IPS-18c (cell line): ENCODE results near the gene CLIP3.
"Not testable (repeated sequence)": the region's sequence is repeated elsewhere in the genome, so short reads cannot be mapped to it uniquely, and the experiment has no call there.

ENCODE experiments used
- H3K4me3 ChIP-seq: 2 replicates; pipeline ENCODE4 v1.7.0; 2013; ENCODE audit warnings: low read depth, mild to moderate bottlenecking, low read length, moderate library complexity; ENCODE audit not compliant: insufficient read depth
- H3K9me3 ChIP-seq: one replicate; pipeline ENCODE4 v1.6.1; 2013; ENCODE audit warnings: mild to moderate bottlenecking, low read length, moderate library complexity; ENCODE audit not compliant: control insufficient read depth, insufficient read depth

The CLIP3 gene

GRCh38 chr19:35990771-35991730 is 41.6 kb downstream of the CLIP3 start:
- Histone ChIP-seq H3K4me3 (no peak overlapping the region), H3K9me3 (peaks cover 2% of the 10 kb centered on the region)

- no peak overlapping the region for H3K4me3 ChIP-seq
- H3K9me3 ChIP-seq: peaks cover 2% of the 10 kb centered on the region
Measured at GRCh38 chr19:35990156-35990555, 42.5 kb downstream of the CLIP3 start.

GRCh38 chr19:35988824-35989223 is 43.8 kb downstream of the CLIP3 start:
- Histone ChIP-seq H3K4me3 (no peak overlapping the region), H3K9me3 (peaks cover 2% of the 10 kb centered on the region)

GRCh38 chr19:35987571-35987896 is 45.1 kb downstream of the CLIP3 start:
- Histone ChIP-seq H3K9me3 (peaks cover 2% of the 10 kb centered on the region), H3K4me3 (peak overlapping the region; percentile 56; the same call in 1 of the 2 replicates)

GRCh38 chr19:35986664-35987570 is 45.8 kb downstream of the CLIP3 start:
- Histone ChIP-seq H3K4me3 (peak overlapping the region; percentile 56), H3K9me3 (peaks cover 2% of the 10 kb centered on the region)

- Histone ChIP-seq H3K4me3 (no peak overlapping the region), H3K9me3 (peaks cover 2% of the 10 kb centered on the region)
Measured at GRCh38 chr19:35986111-35986510, 46.6 kb downstream of the CLIP3 start.

- H3K9me3 ChIP-seq: no peaks in the 10 kb centered on the region
- no peak overlapping the region for H3K4me3 ChIP-seq
Measured at GRCh38 chr19:35983177-35983576, 49.5 kb downstream of the CLIP3 start.

GRCh38 chr19:35980997-35981396 is 51.7 kb downstream of the CLIP3 start:
- H3K4me3 ChIP-seq, H3K9me3 ChIP-seq: not testable (repeated sequence)

- Histone ChIP-seq H3K4me3 (no peak overlapping the region), H3K9me3 (no peaks in the 10 kb centered on the region)
Measured at GRCh38 chr19:35978832-35979365, 53.8 kb downstream of the CLIP3 start.

GRCh38 chr19:35978271-35978670 is 54.4 kb downstream of the CLIP3 start:
- Histone ChIP-seq H3K4me3 (no peak overlapping the region), H3K9me3 (no peaks in the 10 kb centered on the region)

- no peaks in the 10 kb centered on the region for H3K9me3 ChIP-seq
- H3K4me3 ChIP-seq: no peak overlapping the region
Measured at GRCh38 chr19:35977446-35978222, 55.0 kb downstream of the CLIP3 start.

GRCh38 chr19:35975608-35976214 is 57.0 kb downstream of the CLIP3 start:
- H3K4me3 ChIP-seq: no peak overlapping the region

GRCh38 chr19:35973487-35973886 is 59.2 kb downstream of the CLIP3 start:
- H3K9me3 ChIP-seq: no peaks in the 10 kb centered on the region
- H3K4me3 ChIP-seq: no peak overlapping the region

More at GRCh38 chr19:35975608-35976214, 57.0 kb downstream of the CLIP3 start:
- H3K9me3 ChIP-seq: no peaks in the 10 kb centered on the region

- H3K4me3 ChIP-seq: no peak overlapping the region
- H3K9me3 ChIP-seq: no peaks in the 10 kb centered on the region
Measured at GRCh38 chr19:35966771-35967170, 65.9 kb downstream of the CLIP3 start.
